ENCODE data around the gene PADI6.
A peak's percentile ranks its signal among the peaks of the same experiment; 100 is the strongest.
"Not testable (repeated sequence)": the region's sequence is repeated elsewhere in the genome, so short reads cannot be mapped to it uniquely, and the experiment has no call there.

PADI6 gene

DNA sequence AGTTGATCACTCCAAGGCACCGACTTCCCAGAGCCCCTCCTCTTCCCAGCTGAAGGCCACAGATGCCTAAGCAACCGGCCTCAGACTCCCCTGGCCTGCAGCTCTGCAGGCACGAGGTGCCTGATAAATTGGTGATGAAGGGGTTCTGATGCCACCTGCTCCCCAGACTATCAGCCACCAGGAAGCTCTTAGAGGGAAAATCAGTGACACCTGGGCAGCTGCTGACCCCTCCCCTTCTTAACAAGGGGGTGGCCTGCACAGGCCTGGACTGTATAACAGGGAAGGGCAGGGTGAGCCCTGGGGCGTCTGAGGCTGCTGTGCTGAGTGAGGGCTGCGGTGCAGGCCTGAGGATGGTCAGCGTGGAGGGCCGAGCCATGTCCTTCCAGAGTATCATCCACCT is at the start of gene PADI6:
TSS of gene PADI6 (plus strand) at position 301 of the 400 bp plus-strand sequence. CDS start at position 351, 50 bp downstream.
- no peak for DNase-seq (ENCODE audit: low read depth)

DNA sequence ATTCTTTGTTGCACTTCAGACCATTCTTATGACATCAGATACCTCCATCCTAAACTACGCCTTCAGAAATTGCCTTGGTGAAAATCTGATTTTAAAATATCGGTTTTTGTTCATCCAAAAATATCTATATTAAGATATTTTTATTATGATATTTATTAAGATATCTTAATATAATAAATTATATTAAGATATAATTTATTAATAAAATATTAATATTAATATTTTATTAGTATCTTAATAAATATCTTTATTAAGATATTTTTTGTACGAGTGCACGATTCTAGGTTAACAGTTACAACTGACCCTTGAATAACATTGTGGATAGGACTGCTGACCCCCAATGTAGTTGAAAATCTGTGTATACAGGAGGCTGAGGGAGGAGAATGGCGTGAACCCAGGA is 43.1 kb upstream of the PADI6 start:
- DNase-seq (ENCODE audit: low read depth), result no peak

DNA sequence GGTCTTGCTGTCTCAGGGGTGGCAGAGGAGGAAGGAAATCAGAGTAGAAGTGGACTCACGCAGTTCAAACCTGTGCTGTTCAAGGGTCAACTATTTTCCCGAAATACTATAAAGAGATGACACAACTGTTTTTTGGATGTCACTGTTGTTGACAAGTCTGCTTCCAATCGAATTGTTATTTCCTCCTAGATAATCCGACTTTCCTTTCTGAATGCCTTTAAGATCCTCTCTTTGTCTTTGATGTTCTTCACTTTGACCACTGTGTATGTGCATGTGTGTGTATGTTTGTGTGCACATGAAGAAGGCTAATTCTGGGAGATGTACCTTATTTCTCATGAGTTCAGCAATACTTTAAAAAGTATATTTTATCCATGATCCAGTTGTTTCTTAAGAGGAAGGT is 42.4 kb upstream of the PADI6 start:
- no peak for DNase-seq (ENCODE audit: low read depth)

DNA sequence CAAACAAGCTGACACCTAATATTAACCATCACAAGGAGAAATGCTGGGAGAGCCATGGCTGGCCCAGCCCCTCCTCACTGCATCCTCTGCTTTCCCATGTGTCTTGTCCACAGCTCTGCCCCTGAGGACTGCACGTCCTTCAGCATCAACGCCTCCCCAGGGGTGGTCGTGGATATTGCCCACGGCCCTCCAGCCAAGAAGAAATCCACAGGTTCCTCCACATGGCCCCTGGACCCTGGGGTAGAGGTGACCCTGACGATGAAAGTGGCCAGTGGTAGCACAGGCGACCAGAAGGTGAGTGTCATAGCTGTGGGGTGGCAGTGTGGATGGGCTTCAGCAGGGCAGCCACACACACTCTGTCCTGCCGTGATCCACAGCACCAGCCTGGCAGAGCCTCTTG is 41.1 kb upstream of the PADI6 start:
- DNase-seq (ENCODE audit: low read depth), result no peak

DNA sequence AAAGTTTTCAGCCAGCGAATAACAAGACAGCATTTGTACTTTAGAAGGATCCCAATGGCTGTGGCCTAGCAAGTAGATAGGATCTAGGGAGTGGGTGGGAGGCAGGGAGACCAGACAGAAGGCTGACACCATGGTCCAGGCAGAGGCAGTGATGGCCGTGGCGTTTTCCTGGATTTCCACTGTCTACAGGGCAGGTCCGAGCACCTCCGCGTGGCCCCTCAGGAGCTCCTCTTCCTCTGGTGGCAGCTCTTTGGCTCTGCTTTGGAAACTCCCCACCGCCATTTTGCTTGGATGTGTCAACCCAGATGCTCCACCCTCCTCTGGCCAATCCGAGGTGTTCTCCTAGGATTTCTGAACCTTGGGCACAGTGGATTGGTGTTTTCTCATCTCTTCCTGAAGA is 38.9 kb upstream of the PADI6 start:
- DNase-seq (ENCODE audit: low read depth), result no peak

DNA sequence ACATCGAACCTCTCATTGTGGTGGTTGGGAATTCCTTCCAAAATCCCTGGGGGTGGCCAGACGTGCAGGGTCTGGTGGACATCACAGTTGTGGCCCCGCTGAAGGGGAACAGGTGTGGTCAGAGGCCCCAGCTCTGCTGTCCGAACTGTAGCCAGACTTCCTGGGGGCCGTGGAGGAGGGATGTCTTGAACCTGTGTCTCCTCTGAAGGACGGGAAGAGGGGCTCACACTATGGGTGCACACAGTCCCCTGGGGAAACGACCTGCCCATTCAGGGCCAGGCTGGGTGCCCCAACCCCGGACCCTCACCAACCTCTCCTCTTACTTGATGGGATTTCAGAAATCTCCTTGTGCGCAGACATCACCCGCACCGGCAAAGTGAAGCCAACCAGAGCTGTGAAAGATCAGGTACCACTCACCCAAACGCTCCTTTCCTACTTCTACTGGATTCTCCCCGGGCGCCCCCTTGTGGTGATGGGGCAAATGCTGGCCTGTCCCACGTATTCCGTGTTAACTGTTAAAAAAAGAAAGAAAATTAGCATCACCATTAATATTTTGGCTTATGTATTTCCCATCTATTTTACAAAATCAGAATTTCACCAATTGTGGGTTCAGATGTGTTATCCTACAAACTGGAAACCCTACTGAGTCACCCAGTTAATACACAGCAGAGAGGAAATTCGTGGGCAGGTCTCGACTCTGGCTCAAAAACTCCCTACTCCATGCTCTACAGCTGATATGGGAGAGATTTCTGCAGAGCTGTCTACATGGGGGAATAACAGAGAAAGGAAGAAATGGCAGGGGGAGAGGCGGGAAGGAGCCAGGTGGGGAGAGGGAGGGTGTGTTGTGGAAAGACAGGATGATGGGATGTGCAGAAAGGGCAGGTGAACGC is 35.9 kb upstream of the PADI6 start:
- DNase-seq (ENCODE audit: low read depth), result peak; percentile 48

DNA sequence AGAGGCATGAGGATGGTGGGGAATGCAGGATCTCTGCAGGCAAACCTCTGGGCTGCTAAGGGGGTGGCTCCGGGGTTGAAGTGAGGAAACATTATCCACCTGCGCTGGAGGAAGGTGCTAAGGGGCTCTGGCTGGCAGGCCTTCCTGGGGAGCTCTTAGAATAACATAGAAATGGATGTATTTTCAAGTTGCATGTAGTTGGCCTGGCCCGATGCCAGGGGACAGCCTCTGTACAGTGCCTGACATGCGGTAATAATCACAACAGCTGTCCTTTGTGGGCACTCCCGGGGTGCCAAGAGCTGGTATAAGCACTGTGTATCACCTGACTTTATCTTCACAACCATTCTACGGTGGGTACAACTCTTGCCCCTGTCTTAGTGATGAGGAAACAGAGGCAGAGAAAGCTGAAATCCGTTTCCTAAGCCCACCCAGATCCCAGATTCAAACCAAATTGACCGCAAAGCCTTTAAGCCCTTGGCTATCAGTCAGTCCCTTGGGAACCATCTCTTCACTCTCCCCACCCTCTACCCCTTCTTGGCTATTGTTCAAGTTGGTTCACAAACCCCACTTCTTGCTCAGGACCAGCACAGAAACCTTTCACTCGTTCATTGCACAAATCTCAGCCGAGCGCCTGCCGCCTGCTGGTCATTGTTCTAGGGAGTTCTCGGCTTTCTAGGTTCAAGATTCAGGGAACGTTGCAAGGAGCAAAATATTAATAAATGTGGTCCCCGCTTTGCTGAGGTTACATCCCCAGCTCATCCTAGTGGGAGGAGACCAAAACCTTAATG is 33.1 kb upstream of the PADI6 start:
- no peak for DNase-seq (ENCODE audit: low read depth)

DNA sequence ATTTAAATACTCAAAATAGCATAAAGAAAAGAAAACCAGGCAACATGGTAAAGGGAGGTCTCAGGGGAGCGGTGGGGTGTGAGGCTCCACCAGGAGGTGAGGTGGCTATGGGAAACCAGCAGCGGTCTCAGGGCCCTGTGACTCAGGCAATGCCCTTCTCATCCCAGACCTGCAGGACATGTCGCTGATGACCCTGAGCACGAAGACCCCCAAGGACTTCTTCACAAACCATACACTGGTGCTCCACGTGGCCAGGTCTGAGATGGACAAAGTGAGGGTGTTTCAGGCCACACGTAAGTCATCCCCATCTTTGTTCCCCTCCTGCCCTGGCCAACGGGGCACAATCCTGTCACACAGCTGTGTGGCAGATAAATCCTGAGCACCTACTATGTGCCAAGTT is 32.5 kb upstream of the PADI6 start:
- no peak for DNase-seq (ENCODE audit: low read depth)

DNA sequence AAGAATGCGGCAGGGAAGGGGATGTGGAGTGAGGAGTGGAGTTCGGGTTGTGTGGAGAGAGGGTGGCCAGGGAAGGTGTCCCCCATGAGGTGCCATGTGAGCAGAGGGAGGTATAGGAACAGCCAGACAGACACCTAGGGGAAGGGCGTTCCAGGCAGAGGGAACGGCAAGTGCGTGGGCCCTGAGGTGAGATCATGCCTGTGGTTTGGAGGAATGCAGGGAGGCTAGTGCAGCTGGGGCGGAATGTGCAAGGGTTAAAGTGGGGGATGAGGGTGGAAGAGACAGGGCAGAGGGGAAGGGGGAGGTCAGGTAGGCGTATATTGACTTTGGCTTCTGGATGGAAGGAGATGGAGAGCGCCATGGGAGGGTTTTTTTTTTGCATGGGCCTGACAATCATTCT is 31.6 kb upstream of the PADI6 start:
- DNase-seq (ENCODE audit: low read depth), result no peak

DNA sequence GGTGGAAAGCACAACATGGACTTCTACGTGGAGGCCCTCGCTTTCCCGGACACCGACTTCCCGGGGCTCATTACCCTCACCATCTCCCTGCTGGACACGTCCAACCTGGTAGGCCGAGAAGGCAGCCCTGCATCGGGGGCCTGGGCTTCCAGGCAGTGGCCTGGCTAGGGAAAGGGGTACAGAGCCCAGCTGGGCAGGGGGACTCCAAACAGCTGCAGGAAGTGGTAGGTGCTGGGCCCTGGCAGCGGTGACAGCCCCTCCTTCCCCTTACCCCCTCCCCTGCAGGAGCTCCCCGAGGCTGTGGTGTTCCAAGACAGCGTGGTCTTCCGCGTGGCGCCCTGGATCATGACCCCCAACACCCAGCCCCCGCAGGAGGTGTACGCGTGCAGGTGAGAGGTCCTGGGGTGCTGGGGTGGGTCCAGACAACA is 30.0 kb upstream of the PADI6 start:
- DNase-seq (ENCODE audit: low read depth), result no peak

DNA sequence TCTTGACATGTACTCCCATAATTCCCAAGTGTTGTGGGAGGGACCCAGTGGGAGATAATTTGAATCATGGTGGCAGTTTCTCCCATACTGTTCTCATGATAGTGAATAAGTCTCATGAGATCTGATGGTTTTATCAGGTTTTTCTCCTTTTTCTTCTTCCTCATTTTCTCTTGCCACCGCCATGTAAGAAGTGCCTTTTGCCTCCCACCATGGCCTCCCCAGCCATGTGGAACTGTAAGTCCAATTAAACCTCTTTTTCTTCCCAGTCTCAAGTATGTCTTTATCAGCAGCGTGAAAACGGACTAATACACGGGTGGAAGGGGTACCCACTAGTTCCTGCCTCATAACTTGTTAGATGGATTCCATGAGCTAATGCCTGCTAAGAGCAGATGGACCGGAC is 26.5 kb upstream of the PADI6 start:
- DNase-seq (ENCODE audit: low read depth), result not testable (repeated sequence)

DNA sequence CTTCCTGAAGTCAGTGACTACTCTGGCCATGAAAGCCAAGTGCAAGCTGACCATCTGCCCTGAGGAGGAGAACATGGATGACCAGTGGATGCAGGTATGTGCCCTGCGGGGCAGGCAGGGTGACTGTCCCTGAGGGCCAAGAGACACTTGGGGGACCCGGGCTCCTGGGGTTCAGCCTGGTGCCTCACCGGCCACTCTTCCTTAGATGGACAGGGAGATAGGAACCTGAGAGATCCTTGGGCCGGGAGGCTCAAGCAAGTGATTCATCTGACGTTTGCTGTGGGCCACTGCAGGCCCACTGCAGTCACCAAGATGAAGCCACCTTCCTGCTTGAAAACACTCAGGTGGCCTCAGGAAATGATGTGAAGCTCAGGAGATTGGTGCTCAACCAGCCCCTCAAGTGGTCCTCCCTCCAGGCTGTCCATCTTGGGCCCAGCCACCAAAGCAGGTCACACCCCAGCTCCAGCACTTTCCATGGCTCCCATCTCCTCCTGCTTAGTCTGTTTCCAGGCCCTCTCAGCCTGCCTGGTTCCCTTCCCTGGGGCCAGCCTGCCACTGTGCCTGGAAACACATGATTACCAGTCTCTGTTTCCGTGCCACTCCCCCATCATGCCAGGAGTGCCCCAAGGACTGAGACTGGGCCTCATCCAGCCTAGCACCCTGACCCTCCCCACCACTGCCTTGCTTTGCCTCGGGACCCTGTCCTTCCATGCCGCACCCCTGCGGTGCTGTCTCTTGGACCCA is 25.8 kb upstream of the PADI6 start:
- DNase-seq (ENCODE audit: low read depth), result no peak

DNA sequence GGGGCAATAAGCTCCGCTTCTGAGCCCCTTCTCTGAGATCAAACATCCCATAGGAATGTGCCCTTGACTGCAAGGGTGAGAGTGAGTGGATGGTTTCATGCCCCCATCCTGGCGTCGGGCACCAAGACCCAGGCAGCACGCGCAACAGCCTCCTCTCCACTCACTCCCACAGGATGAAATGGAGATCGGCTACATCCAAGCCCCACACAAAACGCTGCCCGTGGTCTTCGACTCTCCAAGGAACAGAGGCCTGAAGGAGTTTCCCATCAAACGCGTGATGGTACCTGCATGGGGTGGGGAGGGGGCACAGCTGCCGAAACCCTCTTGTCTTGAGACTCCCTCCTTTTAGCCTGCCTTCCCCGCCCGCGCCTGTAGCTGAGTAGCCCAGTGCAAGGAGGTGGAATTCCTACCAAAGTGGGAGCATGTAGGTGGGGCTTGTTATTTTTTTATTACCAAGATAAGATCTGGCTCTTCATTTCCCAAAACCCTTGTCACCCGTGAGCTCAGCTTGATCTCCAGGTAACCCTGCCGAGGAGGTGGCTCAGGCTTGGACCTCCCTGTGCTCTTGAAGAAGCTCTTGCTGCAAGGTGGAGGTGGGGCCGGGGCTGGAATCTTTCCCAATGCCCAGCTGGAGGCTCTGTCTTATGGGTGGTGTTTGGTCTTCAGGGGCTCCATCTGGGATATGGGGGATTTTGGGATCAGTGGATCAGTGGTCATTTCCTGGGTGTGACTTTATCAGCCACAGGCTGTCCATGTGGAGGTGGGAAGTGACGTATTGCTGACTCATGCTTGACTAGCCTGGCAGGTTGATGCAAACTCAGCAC is 24.0 kb upstream of the PADI6 start:
- DNase-seq (ENCODE audit: low read depth), result no peak

DNA sequence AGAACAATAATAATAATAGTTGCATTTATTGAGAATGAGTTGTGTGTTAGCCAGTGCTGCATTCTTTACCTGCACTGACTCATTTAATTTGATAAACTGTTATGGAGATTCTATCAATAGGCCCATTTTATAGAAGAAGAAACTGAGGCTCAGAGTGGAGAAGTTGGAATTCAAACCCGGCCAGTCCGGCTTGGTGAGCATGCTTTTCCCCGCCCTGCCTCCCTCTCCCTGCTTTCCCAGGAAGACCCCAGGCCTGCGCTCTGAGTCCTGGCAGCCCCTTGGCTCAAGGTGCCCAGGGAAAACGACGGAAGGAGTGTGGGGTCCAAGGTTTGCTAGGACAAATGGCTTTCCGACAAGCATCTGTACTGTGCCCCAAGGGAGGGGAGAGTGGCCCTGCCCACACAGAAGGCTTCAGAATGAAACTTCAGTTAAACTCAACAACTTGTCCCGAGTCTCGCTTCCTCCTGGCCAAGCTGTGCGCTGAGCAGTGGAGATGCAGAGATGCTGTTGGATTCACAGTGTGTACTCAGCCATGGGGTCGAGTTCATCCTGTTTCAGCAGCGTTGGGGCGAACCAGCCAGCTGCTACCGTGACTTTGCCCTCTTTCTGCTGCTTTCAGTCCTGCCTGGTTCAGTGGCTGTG is 23.3 kb upstream of the PADI6 start:
- no peak for DNase-seq (ENCODE audit: low read depth)

DNA sequence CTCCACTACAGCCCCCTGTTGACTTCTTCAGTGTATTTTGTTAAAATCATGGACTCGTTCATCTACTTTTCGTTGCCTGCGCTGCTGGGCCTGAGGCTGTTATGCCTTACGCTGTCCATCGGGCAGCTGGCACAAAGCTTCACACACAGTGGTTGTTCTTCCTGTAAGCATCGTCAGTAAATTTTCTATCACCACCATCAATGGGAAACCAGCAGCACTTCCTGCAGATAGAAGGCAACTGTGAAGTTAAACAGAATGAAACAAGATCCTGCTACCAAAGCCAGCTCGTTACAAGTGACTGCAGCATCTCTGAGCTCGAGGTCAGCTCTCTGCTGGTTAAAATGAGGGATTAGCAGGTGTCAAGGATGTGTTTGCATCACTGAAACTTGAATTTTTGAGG is 21.9 kb upstream of the PADI6 start:
- no peak for DNase-seq (ENCODE audit: low read depth)

DNA sequence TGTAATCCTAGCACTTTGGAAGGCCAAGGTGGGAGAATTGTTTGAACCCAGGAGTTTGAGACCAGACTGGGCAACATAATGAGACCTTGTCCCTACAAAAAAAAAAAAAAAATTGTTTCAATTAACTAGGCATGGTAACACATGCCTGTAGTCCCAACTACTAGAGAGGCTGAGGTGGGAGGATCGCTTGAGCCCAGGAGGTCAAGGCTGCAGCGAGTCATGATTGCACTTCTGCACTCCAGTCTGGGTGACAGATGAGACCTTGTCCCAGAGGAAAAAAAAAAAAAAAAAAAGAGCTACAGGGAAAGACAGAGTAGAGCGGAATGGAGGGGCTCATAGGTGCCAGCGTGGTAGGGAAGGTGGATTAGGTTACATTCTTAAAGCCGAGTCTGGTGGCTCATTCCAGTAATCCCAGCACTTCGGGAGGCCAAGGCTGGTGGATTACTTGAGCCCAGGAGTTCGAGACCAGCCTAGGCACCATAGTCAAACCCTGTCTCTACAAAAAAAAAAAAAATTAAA is 21.0 kb upstream of the PADI6 start:
- no peak for DNase-seq (ENCODE audit: low read depth)

DNA sequence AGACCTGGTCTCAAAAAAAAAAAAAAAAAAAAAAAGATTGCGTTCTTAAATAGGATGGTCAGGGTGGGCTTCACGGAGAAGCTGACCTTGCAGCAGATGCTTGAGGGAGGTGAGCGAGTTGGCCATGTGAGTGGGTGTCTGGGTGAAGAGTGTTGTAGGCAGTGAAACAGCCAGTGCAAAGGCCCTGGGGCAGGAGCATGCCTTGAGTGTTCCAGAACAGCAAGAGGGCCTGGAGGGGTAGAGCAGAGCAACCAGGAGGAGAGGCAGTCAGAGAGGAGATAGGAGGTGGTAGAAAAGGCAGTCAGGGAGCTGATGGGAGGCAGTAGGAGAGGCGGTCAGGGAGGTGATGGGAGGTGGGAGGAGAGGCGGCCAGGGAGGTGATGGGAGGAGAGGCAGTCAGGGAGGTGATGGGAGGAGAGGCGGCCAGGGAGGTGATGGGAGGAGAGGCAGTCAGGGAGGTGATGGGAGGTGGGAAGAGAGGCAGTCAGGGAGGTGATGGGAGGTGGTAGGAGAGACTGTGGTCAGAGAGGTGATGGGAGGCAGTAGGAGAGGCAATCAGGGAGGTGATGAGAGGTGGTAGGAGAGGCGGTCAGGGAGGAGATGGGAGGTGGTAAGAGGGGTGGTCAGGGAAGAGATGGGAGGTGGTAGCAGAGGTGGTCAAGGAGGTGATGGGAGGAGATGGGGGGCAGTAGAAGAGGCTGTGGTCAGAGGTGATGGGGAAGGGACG is 20.2 kb upstream of the PADI6 start:
- DNase-seq (ENCODE audit: low read depth), result no peak

DNA sequence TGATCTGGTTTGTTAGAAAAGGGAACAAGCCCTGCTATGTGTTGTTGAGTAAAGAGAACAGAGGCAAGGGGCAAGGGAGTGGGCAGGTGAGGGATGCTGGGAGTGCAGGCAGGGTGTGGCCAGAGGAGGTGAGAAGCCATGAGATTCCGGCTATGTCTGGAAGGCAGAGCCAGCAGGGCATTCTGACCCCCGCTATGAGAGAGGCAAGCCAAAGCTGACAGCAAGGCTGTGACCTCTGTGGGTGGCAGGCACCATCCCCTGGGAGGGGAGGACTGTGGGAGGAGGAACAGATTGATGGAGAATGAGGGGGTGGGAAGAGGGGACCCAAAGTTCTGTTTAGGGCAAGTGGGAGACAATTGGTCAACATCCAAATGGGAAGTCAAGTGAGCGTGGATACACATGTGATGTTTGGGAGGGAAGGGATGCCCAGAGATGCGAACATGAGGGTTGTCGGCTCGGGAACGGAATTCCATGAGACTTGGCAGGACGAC is 19.5 kb upstream of the PADI6 start:
- DNase-seq (ENCODE audit: low read depth), result no peak

DNA sequence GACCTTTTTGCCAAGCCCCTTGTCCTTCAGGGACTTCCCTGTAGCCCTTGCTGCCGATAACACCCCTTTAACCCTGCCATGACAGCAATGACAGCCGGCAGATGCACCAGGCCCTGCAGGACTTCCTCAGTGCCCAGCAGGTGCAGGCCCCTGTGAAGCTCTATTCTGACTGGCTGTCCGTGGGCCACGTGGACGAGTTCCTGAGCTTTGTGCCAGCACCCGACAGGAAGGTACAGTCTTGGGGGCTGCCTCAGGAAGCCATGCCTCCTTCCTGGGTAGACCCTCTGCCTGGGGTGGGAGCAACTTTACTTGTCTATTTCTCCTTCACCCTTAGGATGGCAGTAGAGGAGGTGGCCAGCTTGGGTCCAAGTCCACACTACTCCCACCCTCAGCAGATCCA is 16.1 kb upstream of the PADI6 start:
- DNase-seq (ENCODE audit: low read depth), result peak; percentile 11

DNA sequence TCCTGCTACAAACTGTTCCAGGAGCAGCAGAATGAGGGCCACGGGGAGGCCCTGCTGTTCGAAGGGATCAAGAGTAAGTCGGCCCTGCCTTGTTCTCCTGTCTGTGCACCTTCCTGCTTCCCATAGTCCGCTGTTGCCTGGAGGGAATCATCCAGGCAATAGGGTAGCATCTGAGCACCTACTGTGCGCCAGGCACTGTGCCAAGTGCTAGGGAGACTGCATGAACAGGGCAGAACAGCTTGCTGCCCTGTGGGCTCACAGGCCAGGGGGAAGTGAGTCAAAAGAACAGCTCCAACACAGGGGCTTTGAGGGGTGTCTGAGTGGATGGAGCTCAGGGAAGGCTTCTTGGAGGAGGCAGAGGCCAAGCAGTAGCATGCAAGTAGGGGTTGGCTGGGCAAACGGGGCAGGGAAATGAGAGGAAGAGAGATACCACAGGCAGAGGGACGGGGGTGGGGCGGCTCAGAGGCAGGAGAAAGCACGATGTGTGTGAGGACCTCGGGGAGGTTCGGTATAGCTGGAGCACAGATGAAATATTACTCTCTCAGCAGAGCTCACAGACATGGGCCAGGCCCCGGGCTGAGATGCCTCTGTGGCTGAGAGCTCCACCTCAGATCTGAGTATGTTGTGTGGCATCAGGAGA is 15.5 kb upstream of the PADI6 start:
- peak; percentile 6 for DNase-seq (ENCODE audit: low read depth)

Data from activated T-cell treated with anti-CD3 and anti-CD28 coated beads for 24 hours (primary cell).